ENCODE measurements around the gene PCMTD2. TPM values are rescaled to one million over a fixed set of nuclear protein-coding genes. Genes with fewer than 3 reads are reported as not detected.
A peak's percentile ranks its signal among the peaks of the same experiment; 100 is the strongest.

The PCMTD2 gene
- 10 to 100 TPM; 34.5 to 58.9 (median 47.8) TPM for total RNA-seq

DNA sequence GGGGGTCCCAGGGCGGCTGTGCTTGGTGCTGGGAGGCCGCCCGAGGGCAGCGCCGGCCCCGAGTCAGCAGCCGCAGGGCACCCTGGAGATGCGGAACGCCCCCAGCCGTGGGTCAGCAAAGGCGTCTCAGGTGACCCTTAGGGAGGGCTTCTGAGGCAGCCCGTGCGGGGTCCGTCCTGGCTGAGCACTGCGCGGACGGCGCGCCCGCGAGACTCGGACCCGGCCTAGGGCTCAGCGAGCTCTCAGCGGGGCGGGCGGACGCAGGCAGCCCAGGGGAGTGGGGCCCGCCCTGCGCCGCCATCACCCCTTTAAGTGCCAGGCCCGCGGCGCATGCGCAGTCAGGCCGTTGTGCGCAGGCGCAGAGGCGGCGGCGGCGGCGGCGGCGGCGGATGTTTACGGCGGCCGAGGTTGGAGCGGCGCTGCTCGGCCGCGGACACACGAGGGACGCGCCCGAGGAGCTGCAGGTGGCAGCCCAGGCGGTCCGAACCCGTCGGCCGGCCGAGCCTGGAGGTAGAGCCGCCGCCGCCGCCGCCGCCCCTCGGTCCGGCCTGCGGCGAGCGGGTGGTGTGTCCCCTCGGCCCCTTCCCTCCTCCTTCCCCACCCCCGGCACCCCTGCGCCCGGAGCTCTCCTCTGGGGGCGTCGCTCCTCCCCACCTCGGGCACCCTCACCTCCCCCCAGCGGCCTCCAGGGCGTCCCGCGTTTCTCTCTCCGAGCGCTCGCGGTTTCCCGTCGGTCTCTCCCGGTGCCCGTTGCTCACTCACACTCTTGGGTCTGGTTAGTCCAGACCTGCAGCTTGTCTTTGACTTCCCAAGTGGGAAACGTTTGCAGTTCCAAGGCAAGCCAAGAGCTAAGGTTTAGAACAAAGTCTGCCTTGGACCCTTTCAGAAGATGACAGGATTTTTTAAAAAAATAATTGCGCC lies at the start of gene PCMTD2:
Gene PCMTD2 (plus strand): TSS at position 388 of the 921 bp plus-strand sequence. CDS start 4,218 bp downstream, outside the sequence.
- WGBS, 2 donors = 0 to 1% methylated on average over 8 to 40 of the region's 96 CpGs
- H3K36me3 ChIP-seq = peaks cover 0 to 8% (median 0%) of the 10 kb centered on the region in 3 donors
- TF ChIP-seq, protein P1, sequence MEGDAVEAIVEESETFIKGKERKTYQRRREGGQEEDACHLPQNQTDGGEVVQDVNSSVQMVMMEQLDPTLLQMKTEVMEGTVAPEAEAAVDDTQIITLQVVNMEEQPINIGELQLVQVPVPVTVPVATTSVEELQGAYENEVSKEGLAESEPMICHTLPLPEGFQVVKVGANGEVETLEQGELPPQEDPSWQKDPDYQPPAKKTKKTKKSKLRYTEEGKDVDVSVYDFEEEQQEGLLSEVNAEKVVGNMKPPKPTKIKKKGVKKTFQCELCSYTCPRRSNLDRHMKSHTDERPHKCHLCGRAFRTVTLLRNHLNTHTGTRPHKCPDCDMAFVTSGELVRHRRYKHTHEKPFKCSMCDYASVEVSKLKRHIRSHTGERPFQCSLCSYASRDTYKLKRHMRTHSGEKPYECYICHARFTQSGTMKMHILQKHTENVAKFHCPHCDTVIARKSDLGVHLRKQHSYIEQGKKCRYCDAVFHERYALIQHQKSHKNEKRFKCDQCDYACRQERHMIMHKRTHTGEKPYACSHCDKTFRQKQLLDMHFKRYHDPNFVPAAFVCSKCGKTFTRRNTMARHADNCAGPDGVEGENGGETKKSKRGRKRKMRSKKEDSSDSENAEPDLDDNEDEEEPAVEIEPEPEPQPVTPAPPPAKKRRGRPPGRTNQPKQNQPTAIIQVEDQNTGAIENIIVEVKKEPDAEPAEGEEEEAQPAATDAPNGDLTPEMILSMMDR (IDR thresholded peaks at IDR 0.05) = peak in 2 of 6 experiments; percentile 16 to 19
- TF ChIP-seq POLR2A (IDR thresholded peaks at IDR 0.05) = peak in 3 of 4 donors; percentile 36 to 68 (median 64)

DNA sequence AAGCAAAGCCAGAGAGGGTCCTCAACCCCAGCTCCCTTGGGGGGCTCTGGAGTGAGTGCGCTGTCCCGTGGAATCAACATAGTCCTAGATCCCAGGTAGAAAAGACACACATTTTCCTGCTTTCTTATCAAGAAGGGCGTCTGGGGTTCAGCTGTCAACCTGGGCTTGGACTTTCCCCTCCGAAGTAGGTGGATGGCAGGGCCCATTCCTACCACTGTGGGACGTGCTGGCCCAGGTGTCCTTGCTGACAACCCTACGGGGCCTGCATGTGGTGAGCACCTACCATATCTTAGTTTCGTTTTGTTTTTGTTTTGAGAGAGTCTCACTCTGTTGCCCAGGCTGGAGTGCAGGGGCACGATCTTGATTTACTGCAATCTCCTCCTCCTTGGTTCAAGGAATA lies 48.9 kb upstream of the PCMTD2 start:
- no peak for DNase-seq
- Histone ChIP-seq H3K27ac (no peak overlapping the region), H3K4me3 (no peak overlapping the region), H3K27me3 (peaks cover 0 to 39% (median 0%) of the 10 kb centered on the region in 4 donors), H3K4me1 (peaks cover 0 to 12% (median 0%) of the 10 kb centered on the region in 3 donors), H3K9me3 (no peaks in the 10 kb centered on the region), H3K36me3 (no peaks in the 10 kb centered on the region)
- intact Hi-C loops (cut with DNase I) = no loop called here
- 89 to 92% methylated on average over 7 to 8 of the region's 8 CpGs for WGBS, 2 donors
- no peak for TF ChIP-seq POLR2A (IDR thresholded peaks at IDR 0.05)
- TF ChIP-seq, protein P1 (IDR thresholded peaks at IDR 0.05) = no peak

More for the DNA sequence above, at the start of gene PCMTD2:
- peaks cover 0 to 16% (median 0%) of the 10 kb centered on the region in 4 donors for H3K27me3 ChIP-seq
- peaks cover 10 to 51% (median 13%) of the 10 kb centered on the region in 3 donors for H3K4me1 ChIP-seq
- intact Hi-C loops (cut with DNase I) = no loop called here
- no peaks in the 10 kb centered on the region for H3K9me3 ChIP-seq
- DNase-seq = peak; percentile 35
- H3K27ac ChIP-seq = peak within 1 kb of the TSS; percentile 88 to 96 (median 92)
- peak within 1 kb of the TSS; percentile 84 to 96 (median 92) for H3K4me3 ChIP-seq

DNA sequence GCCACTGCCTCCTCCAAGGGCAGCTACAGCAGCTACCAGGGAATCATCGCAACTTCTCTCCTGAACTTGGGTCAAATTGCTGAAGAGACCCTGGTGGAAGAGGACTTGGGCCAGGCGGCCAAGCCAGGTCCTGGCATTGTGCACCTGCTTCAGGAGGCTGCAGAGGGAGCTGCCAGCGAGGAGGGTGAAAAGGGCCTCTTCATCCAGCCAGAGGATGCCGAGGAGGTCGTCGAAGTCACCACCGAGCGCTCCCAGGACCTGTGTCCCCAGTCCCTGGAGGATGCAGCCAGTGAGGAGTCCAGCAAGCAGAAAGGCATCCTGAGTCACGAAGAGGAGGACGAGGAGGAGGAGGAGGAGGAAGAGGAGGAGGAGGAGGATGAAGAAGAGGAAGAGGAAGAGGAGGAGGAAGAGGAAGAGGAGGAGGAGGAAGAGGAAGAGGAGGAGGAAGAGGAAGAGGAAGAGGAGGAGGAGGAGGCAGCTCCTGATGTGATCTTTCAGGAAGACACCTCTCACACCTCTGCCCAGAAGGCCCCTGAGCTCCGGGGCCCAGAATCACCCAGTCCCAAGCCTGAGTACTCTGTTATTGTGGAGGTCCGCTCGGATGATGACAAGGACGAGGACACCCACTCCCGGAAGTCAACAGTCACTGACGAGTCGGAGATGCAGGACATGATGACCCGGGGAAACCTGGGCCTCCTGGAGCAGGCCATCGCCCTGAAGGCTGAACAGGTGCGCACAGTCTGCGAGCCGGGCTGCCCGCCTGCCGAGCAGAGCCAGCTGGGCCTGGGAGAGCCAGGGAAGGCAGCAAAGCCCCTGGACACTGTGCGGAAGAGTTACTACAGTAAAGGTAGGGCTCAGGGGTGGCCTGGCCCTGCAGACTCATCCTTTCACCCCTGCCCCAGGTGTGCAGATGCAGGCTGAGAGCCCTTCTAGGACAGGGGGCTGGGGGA lies 47.6 kb upstream of the PCMTD2 start:
- H3K27ac ChIP-seq = no peak overlapping the region
- peaks cover 0 to 30% (median 0%) of the 10 kb centered on the region in 4 donors for H3K27me3 ChIP-seq
- WGBS, 2 donors = 82 to 83% methylated on average over 13 to 20 of the region's 25 CpGs
- intact Hi-C loops (cut with DNase I) = no loop called here
- no peaks in the 10 kb centered on the region for H3K36me3 ChIP-seq
- TF ChIP-seq POLR2A (IDR thresholded peaks at IDR 0.05) = no peak
- TF ChIP-seq, protein P1 (IDR thresholded peaks at IDR 0.05) = no peak
- H3K4me1 ChIP-seq = peaks cover 0 to 20% (median 4%) of the 10 kb centered on the region in 3 donors
- no peak overlapping the region for H3K4me3 ChIP-seq
- no peaks in the 10 kb centered on the region for H3K9me3 ChIP-seq
- no peak for DNase-seq

DNA sequence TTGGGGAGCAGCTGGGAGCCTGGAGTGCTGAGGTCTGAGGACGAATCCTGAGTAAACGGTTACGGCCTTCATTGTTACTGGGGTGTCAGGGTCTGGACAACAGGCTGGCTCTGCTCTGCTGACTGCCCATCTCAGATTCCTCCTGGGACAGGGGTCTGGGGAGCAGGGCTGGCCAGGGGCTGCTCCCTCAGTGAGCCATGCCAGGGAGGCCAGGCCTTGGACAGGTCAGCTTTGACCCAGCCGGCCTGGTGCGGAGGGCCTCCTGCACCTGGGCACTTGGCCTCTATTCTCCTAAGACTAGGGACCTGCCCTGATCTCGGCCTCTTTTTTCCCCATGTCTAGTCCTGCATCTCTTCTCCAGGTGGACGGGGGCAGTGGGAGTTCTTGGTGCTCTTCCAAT lies 46.4 kb upstream of the PCMTD2 start:
- TF ChIP-seq, protein P1 (IDR thresholded peaks at IDR 0.05) = no peak
- intact Hi-C loops (cut with DNase I) = no loop called here
- Histone ChIP-seq H3K9me3 (no peaks in the 10 kb centered on the region), H3K27ac (no peak overlapping the region), H3K36me3 (no peaks in the 10 kb centered on the region), H3K27me3 (peaks cover 0 to 20% (median 0%) of the 10 kb centered on the region in 4 donors), H3K4me1 (peaks cover 0 to 32% (median 10%) of the 10 kb centered on the region in 3 donors), H3K4me3 (no peak overlapping the region)
- 73 to 79% methylated on average over 3 to 4 of the region's 7 CpGs for WGBS, 2 donors
- DNase-seq = no peak
